Gastrocnemius medialis (tissue), 4 donors: Measurements from ENCODE around the gene LHFPL2. TPM values are rescaled to one million over a fixed set of nuclear protein-coding genes. Genes with fewer than 3 reads are reported as not detected.

Source experiments
- ATAC-seq, 2 donors: fragments of 150-250 bp; one replicate each; pipeline ENCODE4 v1.9.1; 2016
- DNase-seq, 2 donors: peaks; one replicate each; pipeline ENCODE4 v3.0.0-alpha.2; 2019
- H3K27ac ChIP-seq, 4 donors: fragments of 200-600 bp; sonication (generic); 1 replicate in 1 of 4; 2 replicates in 3 of 4; pipeline ENCODE4 v1.5.1; 2016 to 2018; ENCODE audit warnings: mild to moderate bottlenecking in 2 of 4, moderate library complexity in 1 of 4
- H3K27me3 ChIP-seq, 3 donors: fragments of 200-600 bp; sonication (generic) in 2 of 3; 1 replicate in 1 of 3; 2 replicates in 2 of 3; pipeline versions ENCODE4 v1.5.1 to v1.6.0; 2016 to 2019; ENCODE audit warnings: mild to moderate bottlenecking in 1 of 3, moderate library complexity in 1 of 3
- H3K36me3 ChIP-seq, 2 donors: fragments of 200-600 bp; sonication (generic) in 1 of 2; one replicate each; pipeline ENCODE4 v1.5.1; 2017 to 2018
- H3K4me1 ChIP-seq, 2 donors: fragments of 200-600 bp; sonication (generic) in 1 of 2; one replicate each; pipeline ENCODE4 v1.5.1; 2016 to 2017; ENCODE audit warnings: mild to moderate bottlenecking in 2 of 2
- H3K4me3 ChIP-seq, 4 donors: fragments of 200-600 bp; sonication (generic) in 3 of 4; 1 replicate in 1 of 4; 2 replicates in 3 of 4; pipeline ENCODE4 v1.5.1; 2016 to 2019; ENCODE audit warnings: mild to moderate bottlenecking in 2 of 4
- H3K9me3 ChIP-seq, 3 donors: fragments of 200-600 bp; sonication (generic) in 2 of 3; 1 replicate in 1 of 3; 2 replicates in 2 of 3; pipeline ENCODE4 v1.5.1; 2016 to 2019
- CTCF ChIP-seq, 5 experiments: fragments of 450-650 bp in 3 of 5; fragments of 200-600 bp in 2 of 5; sonication (generic) in 2 of 5; IDR thresholded peaks in 4 of 5; conservative IDR thresholded peaks in 1 of 5; 1 replicate in 4 of 5; 2 replicates in 1 of 5; pipeline ENCODE4 v1.5.1; 2016 to 2019; ENCODE audit warnings: antibody characterized with exemption in 5 of 5, mild to moderate bottlenecking in 3 of 5, moderate library complexity in 3 of 5
- POLR2A ChIP-seq, 2 donors: fragments of 450-650 bp; IDR thresholded peaks; one replicate each; pipeline ENCODE4 v1.6.1; 2017; ENCODE audit warnings: antibody characterized with exemption in 2 of 2, mild to moderate bottlenecking in 2 of 2, moderate library complexity in 2 of 2
- in situ Hi-C, 4 donors: fragments of 200-750 bp; cut with MboI; loops; one replicate each; pipeline versions ENCODE4 v1.15.0 to v1.8.0; 2017; ENCODE audit warnings: low sequenced_read_pairs in 4 of 4
- intact Hi-C: fragments of 100-400 bp; cut with DNase I; formaldehyde crosslinking; loops from one replicate; pipeline ENCODE4 v1.15.1; 2023; ENCODE audit warnings: low total_unique reads
- total RNA-seq, 4 donors: library from RNA; depleted of rRNA; stranded (reverse); fragments of >200 nt; gene quantifications; one replicate each; pipeline versions ENCODE4 v1.1.0 to v1.2.3, GENCODE V29; 2016

The LHFPL2 gene
- total RNA-seq, 4 donors from 2014 or later = 3.4 to 4.7 (median 3.5) TPM

DNA sequence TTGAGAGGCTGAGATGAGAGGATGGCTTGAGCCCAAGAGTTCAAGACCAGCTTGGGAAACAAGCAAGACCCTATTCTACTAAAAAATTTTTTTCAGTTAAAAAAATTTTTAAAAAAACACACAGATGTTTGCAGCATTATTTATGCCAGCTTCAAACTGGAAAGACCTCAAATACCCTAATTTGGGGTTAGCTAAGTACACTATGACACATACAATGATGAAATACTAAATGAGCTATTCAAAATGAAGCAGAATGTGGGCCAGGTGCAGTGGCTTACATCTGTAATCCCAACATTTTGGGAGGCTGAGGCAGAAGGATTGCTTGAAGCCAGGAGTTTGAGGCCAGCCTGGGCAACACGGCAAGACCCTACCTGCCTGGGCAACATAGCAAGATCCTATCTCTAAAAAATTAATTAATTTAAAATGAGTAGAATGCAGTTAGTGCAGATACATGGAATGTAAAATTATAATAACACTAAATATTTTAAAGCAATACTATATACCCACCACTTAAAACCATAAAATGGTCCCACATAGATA, 44.9 kb downstream of the LHFPL2 start:
- in situ Hi-C loops = no loop called here
- Histone ChIP-seq H3K4me3 (no peak overlapping the region), H3K27me3 (no peaks in the 10 kb centered on the region)

GRCh38 chr5:78602400-78602799, 46.2 kb downstream of the LHFPL2 start:
- DNase-seq = no peak
- no peak overlapping the region for H3K27ac ChIP-seq
- intact Hi-C loops = no loop called here

More for the DNA sequence above, 44.9 kb downstream of the LHFPL2 start:
- Histone ChIP-seq H3K27ac (no peak overlapping the region), H3K9me3 (no peaks in the 10 kb centered on the region), H3K4me1 (peaks cover 0 to 8% of the 10 kb centered on the region in 2 donors), H3K36me3 (no peaks in the 10 kb centered on the region)
- ATAC-seq (no peak), DNase-seq (no peak)
- intact Hi-C loops = no loop called here
- TF ChIP-seq POLR2A (IDR thresholded peaks at IDR 0.05) = no peak
- TF ChIP-seq CTCF (IDR thresholded peaks at IDR 0.05 in 4 of 5, conservative IDR thresholded peaks at IDR 0.05 in 1 of 5) = no peak

GRCh38 chr5:78601559-78602314, 46.8 kb downstream of the LHFPL2 start:
- Histone ChIP-seq H3K36me3 (no peaks in the 10 kb centered on the region), H3K27me3 (no peaks in the 10 kb centered on the region), H3K4me1 (peaks cover 0 to 8% of the 10 kb centered on the region in 2 donors), H3K4me3 (no peak overlapping the region), H3K27ac (peak overlapping the region in 1 of 4 donors; percentile 25), H3K9me3 (no peaks in the 10 kb centered on the region)
- ATAC-seq = no peak
- in situ Hi-C loops (no loop called here), intact Hi-C loops (no loop called here)
- TF ChIP-seq CTCF (IDR thresholded peaks at IDR 0.05 in 4 of 5, conservative IDR thresholded peaks at IDR 0.05 in 1 of 5) (no peak), POLR2A (IDR thresholded peaks at IDR 0.05) (no peak)
- no peak for DNase-seq

More at GRCh38 chr5:78602400-78602799, 46.2 kb downstream of the LHFPL2 start:
- Histone ChIP-seq H3K4me1 (peaks cover 0 to 8% of the 10 kb centered on the region in 2 donors), H3K9me3 (no peaks in the 10 kb centered on the region), H3K27me3 (no peaks in the 10 kb centered on the region), H3K4me3 (no peak overlapping the region), H3K36me3 (no peaks in the 10 kb centered on the region)
- in situ Hi-C loops = no loop called here
- no peak for TF ChIP-seq CTCF (IDR thresholded peaks at IDR 0.05 in 4 of 5, conservative IDR thresholded peaks at IDR 0.05 in 1 of 5)
- TF ChIP-seq POLR2A (IDR thresholded peaks at IDR 0.05) = no peak
- no peak for ATAC-seq

DNA sequence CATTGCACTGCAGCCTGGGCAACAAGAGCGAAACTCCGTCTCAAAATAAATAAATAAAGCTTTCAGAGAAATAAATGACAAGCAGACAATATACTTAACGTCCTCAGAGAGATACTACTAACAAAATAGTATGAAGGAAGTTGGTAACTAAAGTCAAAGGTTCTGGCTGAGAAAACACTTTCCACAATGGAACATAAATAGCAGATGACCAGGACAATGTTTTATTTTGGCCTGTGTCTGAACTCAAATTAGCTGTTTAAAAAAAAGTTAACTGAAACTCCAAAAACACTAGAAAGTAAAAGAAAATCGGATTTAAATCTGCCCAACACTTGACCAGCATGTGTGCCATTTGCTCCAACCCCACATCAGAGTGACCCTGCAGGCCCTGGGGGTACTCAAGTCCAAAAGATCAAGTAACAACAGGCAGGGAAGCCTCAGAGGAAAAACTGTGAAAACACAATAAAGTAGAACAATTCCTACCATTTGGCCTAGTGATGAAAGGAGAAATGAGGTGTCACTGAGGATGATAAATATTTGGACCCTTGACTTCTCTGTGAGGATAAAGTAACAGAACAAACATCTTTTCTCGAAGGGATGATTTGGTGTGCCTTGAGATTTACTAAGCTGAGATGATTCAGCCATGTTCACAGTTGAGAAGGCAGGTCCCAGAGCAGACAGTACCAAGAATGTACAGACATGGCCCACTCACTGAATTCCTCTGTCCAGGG, 47.7 kb downstream of the LHFPL2 start:
- peaks cover 0 to 8% of the 10 kb centered on the region in 2 donors for H3K4me1 ChIP-seq
- H3K27ac ChIP-seq = peak overlapping the region in 2 of 4 donors; percentile 16 to 25
- ATAC-seq (peak in 1 of 2 donors; percentile 15), DNase-seq (no peak)
- H3K36me3 ChIP-seq = no peaks in the 10 kb centered on the region
- no peak overlapping the region for H3K4me3 ChIP-seq
- in situ Hi-C loops (no loop called here), intact Hi-C loops (no loop called here)
- TF ChIP-seq CTCF (IDR thresholded peaks at IDR 0.05 in 4 of 5, conservative IDR thresholded peaks at IDR 0.05 in 1 of 5) = no peak
- no peak for TF ChIP-seq POLR2A (IDR thresholded peaks at IDR 0.05)
- no peaks in the 10 kb centered on the region for H3K27me3 ChIP-seq
- no peaks in the 10 kb centered on the region for H3K9me3 ChIP-seq
